H1 (cell line): ENCODE results near the gene GRIFIN. TPM values are rescaled to one million over a fixed set of nuclear protein-coding genes. Genes with fewer than 3 reads are reported as not detected.
A peak's percentile ranks its signal among the peaks of the same experiment; 100 is the strongest.

Source experiments
- E2F6 ChIP-seq: IDR thresholded peaks from 2 replicates; pipeline ENCODE4 v1.6.1; 2012; ENCODE audit warnings: inconsistent platforms
- KDM5A ChIP-seq: fragments of 200-600 bp; IDR thresholded peaks from 2 replicates; pipeline ENCODE4 v1.7.1; 2012; ENCODE audit warnings: mild to moderate bottlenecking, low read length, inconsistent platforms, mixed read lengths
- PHF8 ChIP-seq: fragments of 200-600 bp; sonication (generic); conservative IDR thresholded peaks from 2 replicates; pipeline ENCODE4 v1.7.1; 2012; ENCODE audit warnings: low read depth, mild to moderate bottlenecking, inconsistent platforms, low read length, moderate library complexity
- polyA plus RNA-seq, 7 experiments: library from polyadenylated mRNA; depleted of rRNA in 3 of 7; stranded (reverse) in 5 of 7; unstranded in 2 of 7; fragments of >200 nt in 5 of 7; fragments of 200-250 nt in 2 of 7; gene quantifications; 1 replicate in 5 of 7; 2 replicates in 1 of 7; 4 replicates in 1 of 7; pipeline versions ENCODE4 v1.2.1 to v1.2.3, GENCODE V29; 2011 to 2013; ENCODE audit warnings: missing spikeins in 2 of 7, mixed read lengths in 2 of 7
- total RNA-seq: library from RNA; stranded (reverse); fragmentation: NEBNext Ultra II Directional; extraction: Animal tissue kit (Norgen Biotek cat#: 25700); gene quantifications from 2 replicates; pipeline ENCODE4 v1.2.1, GENCODE V29; 2021
- TF ChIP-seq, protein P1 (sequence below): fragments of 300-600 bp; sonication (generic); IDR thresholded peaks from 2 replicates; pipeline ENCODE4 v1.7.1; 2012; ENCODE audit warnings: low read length, moderate library complexity, mild to moderate bottlenecking, inconsistent platforms; ENCODE audit not compliant: insufficient replicate concordance
- TF ChIP-seq, protein P2 (sequence below): IDR thresholded peaks from 2 replicates; pipeline ENCODE4 v1.6.1; 2012; ENCODE audit warnings: inconsistent platforms

GRIFIN gene
- total and polyA plus RNA-seq, 2 of the 8 experiments (the other 6 are each of a cell fraction or from before 2014, with no cell fraction given), result not detected

GRCh38 chr7:2517678-2518507 is 41.7 kb upstream of the GRIFIN start (continued):
- TF ChIP-seq, protein P1, sequence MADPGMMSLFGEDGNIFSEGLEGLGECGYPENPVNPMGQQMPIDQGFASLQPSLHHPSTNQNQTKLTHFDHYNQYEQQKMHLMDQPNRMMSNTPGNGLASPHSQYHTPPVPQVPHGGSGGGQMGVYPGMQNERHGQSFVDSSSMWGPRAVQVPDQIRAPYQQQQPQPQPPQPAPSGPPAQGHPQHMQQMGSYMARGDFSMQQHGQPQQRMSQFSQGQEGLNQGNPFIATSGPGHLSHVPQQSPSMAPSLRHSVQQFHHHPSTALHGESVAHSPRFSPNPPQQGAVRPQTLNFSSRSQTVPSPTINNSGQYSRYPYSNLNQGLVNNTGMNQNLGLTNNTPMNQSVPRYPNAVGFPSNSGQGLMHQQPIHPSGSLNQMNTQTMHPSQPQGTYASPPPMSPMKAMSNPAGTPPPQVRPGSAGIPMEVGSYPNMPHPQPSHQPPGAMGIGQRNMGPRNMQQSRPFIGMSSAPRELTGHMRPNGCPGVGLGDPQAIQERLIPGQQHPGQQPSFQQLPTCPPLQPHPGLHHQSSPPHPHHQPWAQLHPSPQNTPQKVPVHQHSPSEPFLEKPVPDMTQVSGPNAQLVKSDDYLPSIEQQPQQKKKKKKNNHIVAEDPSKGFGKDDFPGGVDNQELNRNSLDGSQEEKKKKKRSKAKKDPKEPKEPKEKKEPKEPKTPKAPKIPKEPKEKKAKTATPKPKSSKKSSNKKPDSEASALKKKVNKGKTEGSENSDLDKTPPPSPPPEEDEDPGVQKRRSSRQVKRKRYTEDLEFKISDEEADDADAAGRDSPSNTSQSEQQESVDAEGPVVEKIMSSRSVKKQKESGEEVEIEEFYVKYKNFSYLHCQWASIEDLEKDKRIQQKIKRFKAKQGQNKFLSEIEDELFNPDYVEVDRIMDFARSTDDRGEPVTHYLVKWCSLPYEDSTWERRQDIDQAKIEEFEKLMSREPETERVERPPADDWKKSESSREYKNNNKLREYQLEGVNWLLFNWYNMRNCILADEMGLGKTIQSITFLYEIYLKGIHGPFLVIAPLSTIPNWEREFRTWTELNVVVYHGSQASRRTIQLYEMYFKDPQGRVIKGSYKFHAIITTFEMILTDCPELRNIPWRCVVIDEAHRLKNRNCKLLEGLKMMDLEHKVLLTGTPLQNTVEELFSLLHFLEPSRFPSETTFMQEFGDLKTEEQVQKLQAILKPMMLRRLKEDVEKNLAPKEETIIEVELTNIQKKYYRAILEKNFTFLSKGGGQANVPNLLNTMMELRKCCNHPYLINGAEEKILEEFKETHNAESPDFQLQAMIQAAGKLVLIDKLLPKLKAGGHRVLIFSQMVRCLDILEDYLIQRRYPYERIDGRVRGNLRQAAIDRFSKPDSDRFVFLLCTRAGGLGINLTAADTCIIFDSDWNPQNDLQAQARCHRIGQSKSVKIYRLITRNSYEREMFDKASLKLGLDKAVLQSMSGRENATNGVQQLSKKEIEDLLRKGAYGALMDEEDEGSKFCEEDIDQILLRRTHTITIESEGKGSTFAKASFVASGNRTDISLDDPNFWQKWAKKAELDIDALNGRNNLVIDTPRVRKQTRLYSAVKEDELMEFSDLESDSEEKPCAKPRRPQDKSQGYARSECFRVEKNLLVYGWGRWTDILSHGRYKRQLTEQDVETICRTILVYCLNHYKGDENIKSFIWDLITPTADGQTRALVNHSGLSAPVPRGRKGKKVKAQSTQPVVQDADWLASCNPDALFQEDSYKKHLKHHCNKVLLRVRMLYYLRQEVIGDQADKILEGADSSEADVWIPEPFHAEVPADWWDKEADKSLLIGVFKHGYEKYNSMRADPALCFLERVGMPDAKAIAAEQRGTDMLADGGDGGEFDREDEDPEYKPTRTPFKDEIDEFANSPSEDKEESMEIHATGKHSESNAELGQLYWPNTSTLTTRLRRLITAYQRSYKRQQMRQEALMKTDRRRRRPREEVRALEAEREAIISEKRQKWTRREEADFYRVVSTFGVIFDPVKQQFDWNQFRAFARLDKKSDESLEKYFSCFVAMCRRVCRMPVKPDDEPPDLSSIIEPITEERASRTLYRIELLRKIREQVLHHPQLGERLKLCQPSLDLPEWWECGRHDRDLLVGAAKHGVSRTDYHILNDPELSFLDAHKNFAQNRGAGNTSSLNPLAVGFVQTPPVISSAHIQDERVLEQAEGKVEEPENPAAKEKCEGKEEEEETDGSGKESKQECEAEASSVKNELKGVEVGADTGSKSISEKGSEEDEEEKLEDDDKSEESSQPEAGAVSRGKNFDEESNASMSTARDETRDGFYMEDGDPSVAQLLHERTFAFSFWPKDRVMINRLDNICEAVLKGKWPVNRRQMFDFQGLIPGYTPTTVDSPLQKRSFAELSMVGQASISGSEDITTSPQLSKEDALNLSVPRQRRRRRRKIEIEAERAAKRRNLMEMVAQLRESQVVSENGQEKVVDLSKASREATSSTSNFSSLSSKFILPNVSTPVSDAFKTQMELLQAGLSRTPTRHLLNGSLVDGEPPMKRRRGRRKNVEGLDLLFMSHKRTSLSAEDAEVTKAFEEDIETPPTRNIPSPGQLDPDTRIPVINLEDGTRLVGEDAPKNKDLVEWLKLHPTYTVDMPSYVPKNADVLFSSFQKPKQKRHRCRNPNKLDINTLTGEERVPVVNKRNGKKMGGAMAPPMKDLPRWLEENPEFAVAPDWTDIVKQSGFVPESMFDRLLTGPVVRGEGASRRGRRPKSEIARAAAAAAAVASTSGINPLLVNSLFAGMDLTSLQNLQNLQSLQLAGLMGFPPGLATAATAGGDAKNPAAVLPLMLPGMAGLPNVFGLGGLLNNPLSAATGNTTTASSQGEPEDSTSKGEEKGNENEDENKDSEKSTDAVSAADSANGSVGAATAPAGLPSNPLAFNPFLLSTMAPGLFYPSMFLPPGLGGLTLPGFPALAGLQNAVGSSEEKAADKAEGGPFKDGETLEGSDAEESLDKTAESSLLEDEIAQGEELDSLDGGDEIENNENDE, result no peak
- TF ChIP-seq, protein P2, sequence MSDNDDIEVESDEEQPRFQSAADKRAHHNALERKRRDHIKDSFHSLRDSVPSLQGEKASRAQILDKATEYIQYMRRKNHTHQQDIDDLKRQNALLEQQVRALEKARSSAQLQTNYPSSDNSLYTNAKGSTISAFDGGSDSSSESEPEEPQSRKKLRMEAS, result peak; percentile 9; the same call in 1 of the 2 replicates
- TF ChIP-seq E2F6 (peak; percentile 77), KDM5A (no peak), PHF8 (no peak)
- TF ChIP-seq, all 59 proteins: peak for 2
